HG02610 (cell line): ENCODE measurements around the gene TSPOAP1.

ENCODE experiments used
- ATAC-seq: cut with Tn5 transposase; IDR thresholded peaks from one replicate; pipeline ENCODE4 v1.9.1; 2021; ENCODE audit warnings: mild to moderate bottlenecking, moderate library complexity; ENCODE audit not compliant: unreplicated experiment

TSPOAP1 gene

DNA sequence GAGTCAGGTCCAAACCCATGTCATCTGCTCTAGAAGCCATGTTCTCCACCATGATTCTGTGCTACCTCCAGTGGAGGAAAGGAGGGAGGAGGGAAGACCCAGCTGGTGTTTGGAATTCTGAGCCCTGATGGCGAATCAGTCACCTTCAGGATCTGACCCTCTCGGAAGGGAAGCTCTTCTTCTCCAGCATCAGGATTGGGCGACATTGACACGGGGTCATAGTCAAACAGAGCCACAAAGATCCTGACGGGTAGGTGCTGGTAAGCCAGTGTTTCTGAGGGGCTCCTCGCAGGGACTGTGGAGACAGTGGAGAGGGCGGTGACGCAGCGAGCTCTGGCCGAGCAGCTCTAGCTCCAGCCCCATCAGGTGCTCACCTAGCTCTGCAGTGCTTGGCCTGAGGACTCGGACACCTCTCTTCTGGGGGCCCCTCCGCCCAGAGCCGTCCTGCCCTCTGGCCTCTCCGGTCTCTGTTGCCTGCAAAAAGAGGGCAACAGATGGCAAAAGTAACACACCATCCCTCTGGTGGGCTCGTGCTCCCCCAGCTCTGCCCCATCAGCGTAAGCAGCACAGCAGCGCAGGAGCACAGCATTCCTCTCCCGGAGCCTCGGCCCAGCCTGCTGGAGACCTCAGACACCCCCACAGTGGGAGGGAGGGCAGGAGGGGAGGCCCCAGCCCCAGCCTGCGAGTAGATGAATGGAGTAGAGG is 21.0 kb downstream of the TSPOAP1 start:
- no peak for ATAC-seq

DNA sequence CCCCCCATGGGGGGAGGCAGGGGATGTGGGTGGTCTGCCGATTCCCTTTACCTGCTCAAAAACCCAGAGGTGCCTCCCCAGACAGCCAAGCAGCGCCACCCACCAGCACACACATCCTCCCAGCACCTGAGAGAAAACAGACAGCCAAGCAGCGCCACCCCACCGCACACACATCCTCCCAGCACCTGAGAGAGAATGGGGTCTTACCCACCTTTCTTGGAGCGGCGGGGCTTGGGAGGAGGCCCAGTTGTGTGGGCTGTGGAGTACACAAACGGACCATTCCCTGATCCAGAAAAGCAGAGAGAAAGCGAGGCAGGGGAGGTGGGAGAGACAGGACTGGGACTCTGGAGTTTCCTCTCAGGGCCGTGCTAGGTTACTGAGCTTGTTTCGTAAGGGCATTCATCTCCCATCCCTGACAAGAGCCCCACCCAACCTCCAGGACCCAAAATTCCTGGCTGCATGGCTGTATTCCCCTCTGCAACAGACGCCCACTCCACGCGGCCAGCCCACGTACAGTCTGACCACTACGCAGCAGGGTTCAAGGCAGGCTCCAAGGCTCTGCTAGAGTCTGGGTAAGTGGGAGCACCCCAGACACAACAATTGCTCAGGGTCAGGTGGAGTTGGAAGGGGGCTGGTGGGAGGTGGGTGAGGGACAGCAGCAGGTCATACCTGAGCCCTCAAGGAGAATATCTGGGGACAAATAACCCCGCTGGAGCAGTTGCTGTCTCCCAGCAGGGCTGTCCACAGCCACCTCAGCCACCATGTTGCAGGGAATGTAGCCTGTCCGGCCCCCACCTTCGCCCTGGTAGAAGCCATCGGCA is 22.3 kb downstream of the TSPOAP1 start:
- no peak for ATAC-seq

DNA sequence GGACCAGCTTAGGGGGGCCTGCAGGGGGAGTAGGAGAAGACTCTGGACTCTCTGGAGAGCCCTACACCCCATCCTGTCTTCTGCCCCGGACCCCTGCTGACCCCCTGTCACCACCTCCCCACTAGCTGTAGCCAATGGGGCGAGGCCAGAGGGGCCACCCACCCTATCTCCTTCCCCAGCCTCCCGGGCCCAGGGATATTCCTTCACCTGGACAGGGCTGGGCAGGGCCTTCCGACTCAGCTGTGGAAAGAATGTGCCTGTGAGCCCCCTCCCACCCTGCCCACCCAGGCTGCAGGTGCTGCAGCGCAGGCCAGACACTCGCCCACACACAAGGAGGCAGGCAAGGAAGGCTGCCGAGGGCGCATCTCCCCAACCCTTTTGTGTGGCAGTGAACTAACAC is 23.0 kb downstream of the TSPOAP1 start:
- no peak for ATAC-seq

DNA sequence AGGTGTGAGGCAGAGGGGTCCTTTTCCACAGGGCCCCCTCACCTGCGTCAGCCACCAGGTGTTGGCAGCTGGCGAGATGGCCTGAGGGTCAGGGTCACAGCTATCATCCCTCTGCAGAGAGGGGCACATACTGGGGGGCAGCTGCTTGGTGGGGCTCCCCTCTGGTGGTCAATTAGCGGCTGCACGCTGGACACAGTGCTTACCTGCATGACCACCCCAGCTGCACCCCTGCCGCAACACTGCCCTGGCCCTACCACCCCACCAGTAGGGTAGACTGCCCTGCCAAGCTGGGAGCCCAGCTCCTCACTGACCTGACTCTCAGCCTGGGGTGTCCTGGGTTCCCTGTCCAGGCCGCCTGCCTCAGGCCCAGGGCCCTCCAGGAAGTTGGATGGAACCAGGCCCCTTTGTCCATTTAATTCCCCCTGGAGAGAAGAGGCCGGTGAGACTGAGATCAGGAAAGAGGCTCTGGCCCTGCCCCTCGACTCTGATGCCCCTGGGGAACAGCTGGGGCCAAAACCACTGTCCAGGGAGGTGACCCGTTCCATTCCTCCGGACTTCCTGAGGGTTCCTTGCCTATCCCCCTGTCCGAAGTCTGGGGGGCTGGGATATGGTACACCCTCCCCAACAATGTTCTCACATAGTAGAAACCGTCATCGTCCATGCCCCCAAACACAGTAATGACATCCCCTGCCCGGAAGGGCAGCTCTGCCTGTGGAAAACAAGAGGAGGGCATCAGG is 23.7 kb downstream of the TSPOAP1 start:
- no peak for ATAC-seq

DNA sequence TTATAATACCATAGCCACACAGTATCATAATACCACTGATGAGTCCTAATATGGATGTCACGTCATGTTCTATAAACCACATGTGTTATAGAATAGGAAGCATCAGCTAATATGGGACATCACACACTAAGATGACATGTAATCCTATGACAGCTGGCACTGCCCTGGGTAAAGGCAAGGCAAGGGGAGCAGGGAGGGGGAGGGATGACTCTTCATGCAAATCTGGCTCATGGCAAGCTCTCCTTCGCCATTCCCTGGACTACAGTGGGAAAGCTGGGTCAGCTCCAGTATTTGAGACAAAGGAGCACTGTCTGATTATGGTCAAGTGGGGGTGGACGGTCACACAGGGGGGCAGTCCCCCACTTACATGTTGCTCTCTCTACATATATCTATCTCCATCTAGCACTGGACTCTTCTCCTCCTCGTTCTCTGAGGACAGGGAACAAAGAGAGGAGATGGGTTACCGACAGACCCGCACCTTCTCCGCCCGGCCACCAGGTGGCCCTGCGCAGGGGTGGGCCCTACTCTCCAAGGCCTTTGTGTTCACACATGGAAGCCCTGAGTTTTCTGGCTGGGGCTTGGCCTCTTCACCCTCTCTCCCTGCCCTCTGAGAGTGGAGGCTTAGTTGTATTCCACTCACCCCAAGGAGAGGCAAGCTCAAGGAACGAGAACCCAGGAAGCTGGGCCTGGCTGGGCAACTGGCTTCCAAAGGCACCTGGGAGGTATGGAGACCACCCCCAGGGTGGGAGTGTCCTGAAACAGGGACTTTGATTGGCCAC is 24.4 kb downstream of the TSPOAP1 start:
- peak; percentile 62 for ATAC-seq

DNA sequence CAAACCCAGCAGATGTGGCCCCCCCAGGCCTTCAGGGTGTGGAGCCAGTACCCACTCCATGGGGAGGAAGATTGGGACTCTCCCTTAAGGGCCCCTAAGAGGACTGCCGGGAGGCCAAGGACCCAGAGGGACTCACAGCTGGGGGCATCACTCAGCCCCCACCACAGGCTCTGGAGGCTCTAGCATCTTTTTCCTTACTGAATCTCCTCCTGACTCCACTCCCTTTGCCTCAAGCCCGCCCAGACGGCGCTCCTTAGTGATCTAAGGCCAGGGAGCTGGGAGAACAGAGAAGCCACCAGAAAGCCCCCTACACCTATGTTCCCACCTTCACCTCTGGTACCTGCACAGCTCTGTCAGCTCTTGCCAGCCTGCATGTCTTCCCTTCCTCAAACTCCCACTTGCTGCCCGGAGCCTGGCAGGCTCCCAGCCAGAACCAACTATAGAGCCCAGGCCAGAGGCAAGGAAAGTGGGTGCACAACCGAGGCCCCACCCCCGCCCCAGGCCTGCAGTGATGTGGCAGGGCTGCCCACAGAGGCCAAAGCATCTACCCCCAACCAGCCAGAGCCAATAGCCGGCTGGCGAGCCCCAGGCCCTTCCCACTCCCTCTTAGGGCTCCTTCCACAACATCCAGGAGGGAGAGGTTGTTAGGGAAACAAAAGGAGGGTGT is 25.5 kb downstream of the TSPOAP1 start:
- ATAC-seq = no peak

DNA sequence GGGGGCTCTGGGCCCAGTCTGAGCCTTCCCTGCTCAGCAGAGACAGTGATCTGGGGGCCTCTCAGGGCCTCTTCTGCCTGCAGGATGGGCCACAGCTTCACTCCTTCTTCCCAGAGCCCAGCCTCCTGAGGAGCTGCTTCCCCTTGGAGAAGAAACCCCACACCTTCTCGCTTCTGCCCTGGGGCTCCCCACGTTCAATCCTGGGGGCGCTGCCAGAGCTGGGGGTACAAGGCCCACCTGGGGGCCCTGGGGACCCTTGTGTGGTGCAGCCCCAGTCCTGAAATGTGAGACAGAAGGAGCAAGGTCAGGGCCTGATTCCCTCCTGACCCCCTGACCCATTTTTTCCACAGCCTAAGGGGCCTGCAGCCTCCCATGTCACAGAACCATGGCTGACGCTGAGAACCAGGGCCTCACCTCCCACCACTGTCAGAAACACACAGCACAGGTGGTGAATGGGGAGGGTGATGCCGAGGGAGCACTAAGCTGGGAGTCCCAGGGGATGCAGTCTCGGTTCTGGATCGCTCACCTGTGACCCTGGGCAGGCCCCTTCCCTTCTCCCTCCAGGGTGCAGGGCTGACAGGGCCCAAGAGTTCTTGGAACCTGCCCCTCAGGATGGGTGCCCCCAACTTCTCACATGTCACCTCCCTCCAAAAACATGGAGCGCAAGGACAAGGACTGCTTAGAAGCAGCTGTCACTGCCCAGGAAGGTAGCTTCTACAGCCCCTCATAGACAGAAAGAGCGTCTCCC is 26.2 kb downstream of the TSPOAP1 start:
- no peak for ATAC-seq

DNA sequence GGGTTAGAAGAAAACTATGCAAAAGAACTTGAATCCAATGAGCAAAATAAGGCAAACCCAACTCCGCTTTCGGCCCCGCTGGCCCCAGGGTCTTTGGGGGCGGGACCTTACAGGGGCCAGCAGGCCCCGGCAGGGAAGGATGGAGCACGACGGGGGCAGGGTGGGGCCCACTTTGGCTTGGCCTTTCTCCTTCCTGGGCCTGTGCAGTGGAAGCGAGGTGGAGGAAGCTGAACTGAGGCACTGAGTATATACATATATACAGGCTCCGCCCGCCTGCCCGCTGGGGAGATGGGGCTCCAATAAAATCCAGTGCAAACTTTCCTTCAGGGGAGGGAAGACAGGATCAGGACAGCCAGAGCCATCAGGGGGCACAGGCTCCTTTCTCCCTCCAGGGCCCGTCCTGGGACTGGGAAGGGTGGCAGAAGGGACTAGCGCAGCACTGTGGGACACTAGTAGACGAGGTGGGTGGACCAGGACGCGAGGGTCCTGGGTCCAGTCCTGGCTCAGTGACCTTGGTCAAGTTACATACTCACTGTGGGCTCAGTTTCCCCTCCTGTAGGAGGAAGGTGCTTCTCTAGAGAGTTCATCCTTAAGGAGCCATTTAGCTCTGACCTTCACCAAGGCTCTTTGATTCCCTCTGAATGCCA is 27.0 kb downstream of the TSPOAP1 start:
- ATAC-seq = no peak

DNA sequence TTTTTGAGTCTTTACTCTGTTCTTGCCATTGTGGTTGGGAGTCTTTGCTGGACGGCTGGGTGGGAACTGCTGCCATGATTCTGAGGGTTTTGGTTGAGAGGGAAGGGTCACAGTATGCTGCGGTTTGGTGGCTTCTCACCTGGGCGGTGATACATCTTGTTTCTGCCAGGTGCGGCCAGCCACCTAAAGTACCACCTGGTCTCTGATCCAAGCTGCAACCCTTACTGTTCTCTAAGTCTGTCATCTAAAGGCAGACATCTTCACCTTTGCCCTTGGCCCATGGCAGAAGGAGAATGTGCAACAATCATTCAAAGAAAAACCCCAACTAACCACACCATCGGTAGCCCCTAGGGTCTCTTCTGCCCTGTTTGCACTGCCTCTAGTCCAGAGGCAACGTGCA is 28.3 kb downstream of the TSPOAP1 start:
- no peak for ATAC-seq

DNA sequence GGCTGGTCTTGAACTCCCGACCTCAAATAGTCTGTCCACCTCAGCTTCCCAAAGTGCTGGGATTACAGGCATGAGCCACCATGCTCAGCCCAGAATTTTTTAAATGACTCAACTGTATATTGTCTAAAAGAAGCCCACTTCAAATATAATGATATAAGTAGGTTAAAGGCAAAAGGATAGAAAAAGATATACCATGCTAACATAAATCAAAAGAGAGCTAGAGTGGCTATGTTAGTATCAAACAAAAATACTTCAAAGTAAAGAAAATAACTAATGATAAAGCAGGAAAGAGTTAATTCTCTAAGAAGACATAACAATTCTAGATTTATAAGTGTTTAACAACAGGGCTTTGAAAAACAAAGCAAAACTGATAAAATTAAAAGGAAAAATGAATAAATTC is 34.6 kb downstream of the TSPOAP1 start:
- no peak for ATAC-seq

DNA sequence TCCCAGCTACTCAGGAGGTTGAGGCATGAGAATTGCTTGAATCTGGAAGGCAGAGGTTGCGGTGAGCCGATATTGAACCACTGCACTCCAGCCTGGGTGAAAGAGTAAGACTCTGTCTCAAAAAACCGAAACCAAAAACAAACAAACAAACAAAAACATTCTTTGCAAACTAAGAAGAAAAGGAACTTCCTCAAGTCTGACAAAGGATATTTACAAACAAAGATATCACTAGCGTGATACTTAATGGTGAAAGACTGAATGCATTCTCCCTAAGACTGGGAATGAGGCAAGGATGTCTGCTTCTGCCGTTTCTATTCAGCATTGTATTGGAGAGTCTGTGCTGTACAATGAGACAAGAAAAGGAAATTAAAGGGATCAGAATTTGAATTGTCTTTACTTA is 37.3 kb downstream of the TSPOAP1 start:
- no peak for ATAC-seq

DNA sequence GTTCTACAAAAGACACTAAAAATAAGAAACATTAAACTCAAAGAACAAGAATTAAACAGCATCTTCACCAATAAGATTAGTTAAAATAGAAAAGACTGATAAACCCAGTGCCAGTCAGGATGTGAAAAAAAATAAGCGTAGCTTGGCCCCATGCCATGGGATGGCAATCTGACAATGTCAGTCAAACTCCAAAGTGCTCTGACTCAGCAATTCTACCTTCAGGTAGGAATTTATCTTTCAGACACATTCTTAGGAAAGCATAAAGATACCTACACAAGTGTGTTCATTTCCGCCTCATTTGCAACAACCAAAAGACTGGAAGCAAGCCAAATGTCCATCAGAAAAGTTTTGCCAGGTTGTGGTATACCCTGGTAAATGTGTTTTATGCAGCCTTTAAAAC is 38.7 kb downstream of the TSPOAP1 start:
- ATAC-seq = no peak

DNA sequence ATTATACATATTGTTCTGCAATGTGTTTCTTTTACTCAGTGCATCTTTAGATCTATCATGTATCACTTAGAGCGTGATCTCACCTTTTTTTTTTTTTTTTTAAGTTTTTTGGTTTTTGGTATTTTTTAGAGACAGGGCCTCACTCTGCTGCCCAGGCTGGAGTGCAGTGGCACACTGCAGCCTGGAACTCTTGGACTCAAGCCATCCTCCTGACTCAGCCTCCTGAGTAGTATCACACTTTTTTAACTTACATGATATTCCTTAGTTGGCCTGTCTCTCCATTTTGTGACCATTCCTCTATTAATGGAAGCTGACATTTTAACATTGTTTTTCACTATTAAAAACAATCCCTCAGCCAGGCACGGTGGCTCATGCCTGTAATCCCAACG is 43.2 kb downstream of the TSPOAP1 start:
- no peak for ATAC-seq

DNA sequence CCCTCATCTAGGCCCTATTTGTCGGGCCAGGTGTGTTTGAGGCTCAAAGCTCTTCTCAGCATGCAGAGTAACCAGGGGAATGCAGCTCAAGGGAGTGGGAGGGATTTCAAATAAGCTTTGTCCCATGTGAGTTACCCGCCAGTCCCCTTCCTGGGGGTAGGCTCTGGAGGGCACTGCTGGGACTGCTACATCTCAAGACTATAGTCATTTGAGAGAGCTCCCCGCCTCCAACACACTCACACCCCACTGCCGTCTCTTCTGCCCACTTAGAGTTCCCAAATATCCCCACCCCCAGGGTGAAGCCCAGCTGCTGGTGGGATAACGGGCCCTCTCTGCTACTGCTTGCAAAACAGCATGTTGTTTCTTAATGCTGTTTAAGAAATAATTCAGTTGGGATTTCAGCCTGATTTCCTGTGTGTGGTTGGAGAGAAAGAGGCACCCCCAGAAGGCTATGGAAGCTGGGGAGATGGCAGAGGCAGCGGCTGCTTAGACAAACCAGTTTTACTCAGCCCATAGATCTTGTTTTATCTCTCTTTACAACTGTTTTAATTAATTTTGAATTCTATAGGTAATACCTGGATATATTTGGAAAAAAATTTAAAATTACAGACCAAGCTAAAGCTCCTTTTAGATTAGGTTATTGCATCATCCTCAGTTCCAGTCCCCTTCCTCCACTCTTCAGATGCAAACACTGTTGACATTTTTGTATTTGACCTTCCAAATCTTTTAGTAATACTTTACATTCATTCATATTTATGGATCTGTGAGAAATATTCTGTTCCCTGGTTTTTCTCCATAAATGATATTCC is 43.8 kb downstream of the TSPOAP1 start:
- no peak for ATAC-seq

DNA sequence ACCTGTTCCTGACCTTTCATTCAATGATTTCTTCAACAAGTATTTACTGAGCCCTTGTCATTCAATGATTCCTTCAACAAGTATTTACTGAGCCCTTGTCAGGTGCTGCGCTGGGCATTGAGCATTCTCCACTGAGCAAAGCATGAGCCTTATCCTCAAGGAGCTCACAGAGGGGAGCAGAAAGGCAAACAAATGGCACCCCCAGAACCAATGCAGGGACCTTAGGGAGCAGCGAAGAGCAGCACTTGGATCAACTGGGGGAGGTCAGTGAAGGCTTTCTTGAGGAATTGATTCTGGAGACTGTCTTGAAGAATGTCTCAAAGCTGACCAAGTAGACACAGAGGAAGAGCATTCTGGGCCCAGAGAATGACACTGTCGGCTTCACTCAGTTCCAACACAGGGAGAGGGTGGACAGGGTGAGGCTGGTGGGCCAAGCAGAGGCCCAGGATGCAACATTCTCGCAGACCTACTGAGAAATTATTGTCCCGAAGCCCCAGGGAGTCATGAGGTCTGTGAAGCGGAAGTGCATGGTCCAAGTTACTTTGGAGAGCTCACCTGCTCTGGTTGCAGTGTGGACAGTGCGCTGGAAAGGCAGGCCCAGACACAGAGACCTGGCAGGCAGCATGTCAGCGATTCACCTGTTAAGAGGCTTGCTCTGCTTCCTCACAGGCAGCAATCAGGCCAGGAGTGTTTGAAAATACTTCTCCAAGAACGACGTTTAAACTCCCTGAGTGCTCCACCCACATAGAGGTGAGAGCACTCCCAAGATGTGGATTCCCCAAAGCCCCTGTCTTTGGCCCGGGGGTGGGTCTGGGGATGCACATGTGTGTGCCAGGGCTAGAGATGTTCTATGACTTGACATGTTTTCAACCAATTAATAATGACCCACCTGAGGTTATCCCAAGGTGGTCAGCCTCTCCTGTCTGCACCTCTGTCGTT is 44.7 kb downstream of the TSPOAP1 start:
- ATAC-seq = no peak

DNA sequence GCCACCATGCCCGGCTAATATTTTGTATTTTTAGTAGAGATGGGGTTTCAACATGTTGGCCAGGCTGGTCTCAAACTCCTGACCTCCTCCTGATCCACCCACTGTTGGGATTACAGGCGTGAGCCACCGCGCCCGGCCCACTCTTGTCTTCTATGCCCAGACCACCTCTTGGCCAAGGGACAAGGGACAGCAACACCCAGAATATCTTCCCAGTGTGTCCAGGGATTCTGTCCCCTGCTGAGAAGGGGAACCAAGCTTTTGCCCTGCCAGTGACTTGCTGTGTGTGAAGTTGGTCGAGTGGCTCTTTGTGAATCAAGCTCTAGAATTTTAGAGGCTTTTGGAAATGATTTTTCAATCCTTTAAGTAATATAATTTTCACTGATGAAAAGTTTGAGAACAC is 46.2 kb downstream of the TSPOAP1 start:
- no peak for ATAC-seq

DNA sequence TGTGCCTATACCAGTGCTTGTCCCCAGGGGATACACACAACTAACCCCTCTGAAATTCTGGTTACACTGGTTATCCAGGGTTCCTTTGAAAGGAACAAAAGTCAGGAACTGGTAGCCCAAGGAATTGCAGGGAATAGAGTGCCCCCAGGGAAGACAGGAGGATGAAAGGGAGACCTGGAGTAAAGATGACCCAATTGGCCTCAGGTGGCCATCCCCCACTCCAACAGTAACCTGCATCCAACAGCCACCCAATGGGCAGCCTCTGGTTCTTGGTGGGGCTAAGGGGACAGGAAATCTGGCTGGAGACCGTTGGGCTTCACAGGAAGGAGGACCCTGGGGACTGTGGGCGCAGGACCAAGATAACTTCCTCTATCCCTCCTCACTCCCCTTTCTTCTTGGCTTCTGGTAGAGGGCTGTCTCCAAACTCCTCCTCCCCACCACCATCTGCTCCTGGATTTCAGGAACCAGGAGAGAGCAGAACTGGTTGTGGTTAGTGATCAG is 47.0 kb downstream of the TSPOAP1 start:
- ATAC-seq = no peak
